GM19372 (cell line): Measurements from ENCODE around the gene THAP6.
A peak's percentile ranks its signal among the peaks of the same experiment; 100 is the strongest.
"Not testable (repeated sequence)": the region's sequence is repeated elsewhere in the genome, so short reads cannot be mapped to it uniquely, and the experiment has no call there.

Experiments
- ATAC-seq: cut with Tn5 transposase; IDR thresholded peaks from one replicate; pipeline ENCODE4 v1.9.1; 2021; ENCODE audit warnings: mild to moderate bottlenecking, low read depth, moderate library complexity; ENCODE audit not compliant: unreplicated experiment

The THAP6 gene

DNA sequence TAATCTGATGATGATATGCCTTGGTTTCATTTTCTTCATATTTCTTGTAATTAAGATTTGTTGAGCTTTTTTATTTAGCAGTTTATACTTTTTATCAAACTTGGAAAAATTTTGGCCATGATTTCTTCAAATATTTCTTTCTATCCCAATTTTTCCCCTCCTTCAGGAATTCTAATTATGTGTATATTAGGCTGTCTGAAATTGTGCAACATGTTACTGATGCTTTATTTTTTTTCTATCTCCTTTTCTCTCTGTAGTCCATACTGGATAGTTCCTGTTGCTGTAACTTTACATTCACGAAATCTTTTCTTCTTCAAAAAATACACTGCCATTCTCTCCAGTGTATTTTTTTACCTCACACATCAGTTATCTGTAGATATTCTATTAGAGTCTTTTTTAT lies 10.8 kb downstream of the THAP6 start:
- no peak for ATAC-seq

DNA sequence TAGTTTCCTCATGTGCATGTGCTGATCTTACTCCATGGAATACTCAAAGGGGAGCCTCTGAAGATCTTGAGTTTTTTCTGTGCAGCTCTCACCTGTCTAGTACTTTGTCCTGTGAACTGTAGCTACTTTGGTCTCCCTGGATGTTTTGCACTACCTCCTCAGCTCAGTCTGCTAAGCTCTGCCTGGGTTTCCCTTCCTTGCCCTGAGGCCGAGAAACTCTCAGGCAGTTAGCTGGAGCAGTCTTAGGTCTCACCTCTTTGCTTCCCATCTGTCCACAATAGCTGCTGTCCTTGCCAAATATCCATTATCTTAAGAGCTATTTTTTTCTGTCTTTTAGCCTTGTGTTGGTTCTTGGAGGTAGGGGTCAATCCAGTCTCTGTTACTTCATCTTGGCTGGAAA lies 11.6 kb downstream of the THAP6 start:
- no peak for ATAC-seq

DNA sequence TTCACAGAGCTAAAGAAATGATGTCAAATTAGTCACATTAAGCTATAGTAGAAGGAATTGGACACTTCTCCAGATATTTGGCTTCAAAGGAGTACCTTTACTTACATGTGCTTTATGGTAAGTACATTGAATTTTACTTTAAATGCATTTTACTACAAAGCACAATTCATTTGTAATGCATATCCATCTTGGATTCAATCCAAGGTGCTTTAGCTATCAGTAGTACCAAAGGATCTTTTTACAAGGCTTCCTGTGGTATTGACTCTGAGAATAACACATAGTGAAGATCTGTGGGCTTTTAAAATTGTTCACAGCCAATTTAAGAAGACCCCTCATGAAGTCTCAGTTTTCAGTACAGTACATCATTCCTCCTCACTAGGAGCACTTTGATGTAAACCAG lies 13.2 kb downstream of the THAP6 start:
- ATAC-seq: no peak

DNA sequence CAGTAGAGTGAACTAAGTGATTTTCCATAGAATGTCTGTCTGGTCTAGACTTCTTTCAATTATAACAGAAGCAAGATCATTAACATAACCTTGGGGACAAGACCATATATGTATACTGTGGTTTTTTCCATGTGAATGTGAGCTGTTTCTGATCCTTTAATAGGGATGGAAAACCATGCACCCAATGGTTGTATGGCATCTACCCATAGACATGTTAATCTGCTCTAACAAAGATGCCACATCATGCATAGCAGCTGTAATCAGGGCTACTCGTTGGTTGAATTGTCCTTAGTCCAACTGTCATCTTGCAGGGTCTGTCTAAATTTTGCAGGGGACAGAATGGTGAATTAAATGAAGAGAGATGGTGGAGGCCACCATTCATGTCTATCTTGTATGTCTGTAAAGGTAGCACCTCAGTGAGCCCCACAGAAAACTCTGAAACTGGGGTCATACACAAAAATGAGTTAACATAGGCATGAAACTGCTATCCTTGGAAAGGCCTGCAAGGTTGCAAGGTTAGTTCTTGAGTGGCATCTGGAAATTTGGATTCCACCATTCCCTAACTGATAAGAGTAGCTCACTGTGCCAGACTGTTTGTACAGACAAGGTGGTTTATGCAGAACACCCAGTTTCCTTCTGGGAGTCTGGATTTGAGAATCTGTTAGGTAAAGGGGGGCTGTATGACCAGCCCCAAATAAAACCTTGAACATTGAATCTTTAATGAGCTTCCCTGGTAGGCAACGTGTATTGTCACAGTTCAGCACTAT lies 16.5 kb downstream of the THAP6 start:
- ATAC-seq: no peak

DNA sequence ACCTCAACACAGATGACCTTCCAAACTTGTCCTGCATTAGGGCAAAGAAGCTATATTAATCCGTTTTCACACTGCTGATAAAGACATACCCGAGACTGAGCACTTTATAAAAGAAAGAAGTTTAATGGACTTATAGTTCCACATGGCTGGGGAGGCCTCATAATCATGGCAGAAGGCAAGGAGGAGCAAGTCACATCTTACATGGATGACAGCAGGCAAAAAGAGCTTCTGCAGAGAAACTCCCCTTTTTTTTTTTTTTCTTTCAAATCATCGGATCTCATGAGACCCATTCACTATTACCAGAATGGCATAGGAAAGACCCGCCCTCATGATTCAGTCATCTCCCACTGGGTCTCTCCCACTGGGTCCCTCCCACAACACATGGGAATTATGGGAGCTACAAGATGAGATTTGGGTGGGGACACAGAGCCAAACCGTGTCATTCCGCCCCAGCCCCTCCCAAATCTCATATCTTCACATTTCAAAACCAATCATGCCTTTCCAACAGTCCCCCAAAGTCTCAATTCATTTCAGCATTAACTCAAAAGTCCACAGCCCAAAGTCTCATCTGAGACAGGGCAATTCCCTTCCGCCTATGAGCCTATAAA lies 17.4 kb downstream of the THAP6 start:
- not testable (repeated sequence) for ATAC-seq

DNA sequence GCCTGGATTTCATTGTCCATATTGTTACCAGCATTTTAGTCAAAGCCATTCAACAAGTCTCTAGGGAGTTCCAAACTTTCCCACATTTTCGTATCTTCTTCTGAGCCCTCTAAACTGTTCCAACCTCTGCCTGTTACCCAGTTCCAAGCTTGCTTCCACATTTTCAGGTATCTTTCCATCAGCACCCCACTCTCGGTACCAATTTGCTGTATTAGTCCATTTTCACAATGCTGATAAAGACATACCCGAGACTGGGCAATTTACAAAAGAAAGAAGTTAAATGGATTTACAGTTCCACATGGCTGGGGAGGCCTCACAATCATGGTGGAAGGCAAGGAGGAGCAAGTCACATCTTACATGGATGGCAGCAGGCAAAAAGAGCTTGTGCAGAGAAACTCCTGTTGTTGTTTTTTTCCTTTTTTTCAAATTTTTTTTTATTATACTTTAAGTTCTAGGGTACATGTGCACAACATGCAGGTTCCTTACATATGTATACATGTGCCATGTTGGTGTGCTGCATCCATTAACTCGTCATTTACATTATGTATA lies 19.1 kb downstream of the THAP6 start:
- ATAC-seq: not testable (repeated sequence)

DNA sequence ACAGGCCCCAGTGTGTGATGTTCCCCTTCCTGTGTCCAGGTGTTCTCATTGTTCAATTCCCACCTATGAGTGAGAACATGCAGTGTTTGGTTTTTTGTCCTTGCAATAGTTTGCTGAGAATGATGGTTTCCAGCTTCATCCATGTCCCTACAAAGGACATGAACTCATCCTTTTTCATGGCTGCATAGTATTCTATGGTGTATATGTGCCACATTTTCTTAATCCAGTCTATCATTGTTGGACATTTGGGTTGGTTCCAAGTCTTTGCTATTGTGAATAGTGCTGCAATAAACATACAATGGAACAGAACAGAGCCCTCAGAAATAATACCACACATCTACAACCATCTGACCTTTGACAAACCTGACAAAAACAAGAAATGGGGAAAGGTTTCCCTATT lies 19.7 kb downstream of the THAP6 start:
- ATAC-seq: not testable (repeated sequence)

DNA sequence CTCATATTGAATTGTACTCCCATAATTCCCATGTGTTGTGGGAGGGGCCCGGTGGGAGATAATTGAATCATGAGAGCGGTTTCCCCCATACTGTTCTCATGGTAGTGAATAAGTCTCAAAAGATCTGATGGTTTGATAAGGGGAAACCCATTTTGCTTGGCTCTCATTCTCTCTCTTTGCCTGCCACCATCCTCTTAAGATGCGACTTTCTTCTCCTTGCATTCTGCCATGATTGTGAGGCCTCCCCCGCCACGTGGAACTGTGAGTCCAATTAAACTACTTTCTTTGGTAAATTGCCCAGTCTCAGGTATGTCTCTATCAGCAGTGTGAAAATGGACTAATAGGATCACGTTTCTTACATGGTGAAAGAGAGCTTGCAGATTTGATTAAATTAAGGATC lies 23.0 kb downstream of the THAP6 start:
- ATAC-seq: not testable (repeated sequence)

DNA sequence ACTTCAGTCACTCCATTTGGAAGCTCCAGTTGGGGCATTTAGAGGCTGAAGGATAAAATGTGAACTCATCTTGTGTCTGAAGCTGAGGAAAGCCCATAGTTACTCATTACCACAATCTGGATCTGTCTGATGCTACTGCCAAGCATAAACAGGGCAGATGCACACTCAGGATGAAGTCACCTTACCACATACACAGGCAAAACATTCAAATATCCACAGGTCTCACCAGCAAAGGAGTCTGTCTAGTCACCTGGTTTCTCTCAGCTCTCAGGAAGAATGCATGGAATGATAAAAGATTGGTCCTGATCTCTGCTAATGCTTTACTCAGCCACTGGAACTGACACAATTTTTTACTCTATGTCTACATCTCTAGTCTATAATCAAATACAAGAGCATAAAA lies 28.6 kb downstream of the THAP6 start:
- no peak for ATAC-seq

DNA sequence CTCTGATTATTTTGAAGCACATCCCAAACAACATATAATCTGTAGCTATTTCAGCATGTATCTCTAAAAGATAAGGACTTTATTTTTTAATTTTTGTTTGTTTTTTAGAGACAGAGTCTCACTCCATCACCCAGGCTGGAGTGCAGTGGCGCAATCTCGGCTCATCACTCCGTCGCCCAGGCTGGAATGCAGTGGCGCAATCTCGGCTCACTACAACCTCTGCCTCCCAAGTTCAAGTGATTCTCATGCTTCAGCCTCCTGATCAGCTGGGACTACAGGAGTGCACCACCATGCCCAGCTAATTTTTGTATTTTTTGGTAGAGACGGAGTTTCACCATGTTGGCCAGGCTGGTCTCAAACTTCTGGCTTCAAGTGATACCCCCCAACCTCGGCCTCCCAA lies 29.9 kb downstream of the THAP6 start:
- not testable (repeated sequence) for ATAC-seq

DNA sequence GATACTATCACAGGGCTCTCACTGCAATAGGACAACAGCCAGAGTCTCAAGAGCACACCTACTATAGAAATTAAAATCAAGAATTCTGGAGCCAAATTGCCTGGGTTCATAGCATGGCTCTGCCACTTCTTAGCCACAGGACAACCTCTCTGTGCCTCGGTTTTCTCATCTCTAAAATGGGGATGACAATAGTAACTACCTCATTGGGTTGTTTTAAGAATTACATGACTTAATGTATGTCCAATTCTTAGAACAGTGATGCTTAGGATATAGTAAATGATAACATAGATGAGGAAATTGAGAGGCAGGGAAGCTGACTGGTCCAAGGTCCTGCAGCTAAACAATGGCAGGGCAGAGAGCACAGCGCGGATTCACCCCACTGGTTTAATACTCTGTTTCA lies 30.6 kb downstream of the THAP6 start:
- ATAC-seq: no peak

DNA sequence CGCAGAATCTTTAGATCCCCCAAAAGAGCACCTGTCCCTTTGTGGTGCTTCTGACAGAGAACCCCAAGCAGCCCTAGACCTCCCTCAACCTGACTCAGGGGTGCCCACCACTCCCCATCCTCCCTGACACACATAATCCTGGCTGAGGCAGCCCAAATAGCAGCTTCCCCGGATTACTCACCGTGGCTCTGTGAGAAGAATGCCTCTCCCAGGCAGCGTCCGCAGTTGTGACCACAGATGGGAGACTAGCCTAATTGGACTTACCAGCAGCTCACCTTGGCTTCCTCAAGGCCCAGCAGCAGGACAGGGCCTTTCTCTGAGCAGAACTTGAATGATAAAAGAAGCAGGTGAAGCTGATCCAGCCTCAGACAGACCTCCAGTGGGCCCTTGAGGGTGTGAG lies 31.3 kb downstream of the THAP6 start:
- no peak for ATAC-seq

DNA sequence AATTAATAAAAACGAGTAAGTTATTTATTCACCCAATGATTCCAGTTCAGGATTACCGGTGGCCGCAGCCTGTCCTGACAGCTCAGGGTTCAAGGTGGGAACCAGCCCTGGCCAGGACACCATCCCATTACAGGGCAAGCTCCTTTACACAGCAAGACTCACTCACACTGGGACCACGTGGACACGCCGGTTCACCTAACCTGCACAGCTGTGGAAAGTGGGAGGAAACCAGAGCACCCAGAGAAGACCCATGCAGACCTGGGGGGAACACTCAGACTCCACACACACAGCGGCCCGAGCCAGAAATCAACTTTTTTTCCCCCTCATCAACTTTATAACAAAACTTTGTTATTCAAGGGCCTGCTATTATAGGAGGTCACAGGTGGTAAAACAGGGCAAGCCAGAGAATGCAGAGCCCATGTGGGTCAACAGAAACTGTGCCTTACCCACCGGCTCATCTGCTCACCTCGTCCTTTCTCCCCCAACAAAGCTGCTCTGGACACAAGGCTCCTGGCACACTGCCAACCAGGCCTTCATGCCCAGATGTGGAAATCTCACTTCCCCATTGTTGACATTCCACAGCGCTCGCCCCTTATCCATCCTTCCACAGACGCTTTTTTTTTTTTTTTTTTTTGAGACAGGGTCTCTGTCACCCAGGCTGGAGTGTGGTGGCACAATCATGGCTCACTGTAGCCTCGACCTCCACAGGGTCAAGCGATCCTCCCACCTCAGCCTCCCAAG lies 33.5 kb downstream of the THAP6 start:
- ATAC-seq: no peak

DNA sequence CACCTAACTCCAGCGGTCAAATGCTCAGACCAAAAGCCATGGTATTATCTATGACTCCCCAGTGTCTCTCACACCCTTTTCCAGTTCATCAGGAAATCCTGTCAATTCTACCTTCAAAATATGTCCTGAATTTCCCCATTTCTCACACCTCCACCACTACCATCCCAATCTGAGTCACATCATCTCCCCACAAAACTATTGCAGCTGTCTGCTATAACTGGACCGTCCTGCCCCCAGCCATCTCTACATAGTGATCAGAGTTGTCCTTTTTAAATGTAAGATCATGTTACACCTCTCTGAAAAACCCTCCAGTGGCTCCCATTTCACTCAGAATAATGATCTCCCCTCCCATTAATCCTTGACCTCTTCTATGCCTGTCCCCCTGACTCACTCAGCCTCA lies 34.7 kb downstream of the THAP6 start:
- no peak for ATAC-seq

DNA sequence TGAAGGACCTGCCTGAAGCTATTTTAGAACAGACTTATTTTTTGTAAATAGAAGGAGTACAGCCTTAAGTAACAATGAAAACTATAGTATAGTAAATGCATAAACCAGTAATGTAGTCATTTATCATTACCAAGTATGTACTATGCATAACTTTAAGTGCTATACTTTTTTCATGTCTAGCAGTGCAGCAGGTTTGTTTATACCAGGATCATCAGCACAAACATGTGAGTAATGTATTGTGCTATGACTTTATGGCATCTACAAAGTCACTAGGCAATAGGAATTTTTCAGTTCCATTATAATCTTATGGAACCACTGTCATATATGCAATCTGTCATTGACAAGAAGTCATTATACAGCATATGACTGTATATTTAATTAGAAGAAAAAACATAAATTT lies 38.2 kb downstream of the THAP6 start:
- no peak for ATAC-seq

DNA sequence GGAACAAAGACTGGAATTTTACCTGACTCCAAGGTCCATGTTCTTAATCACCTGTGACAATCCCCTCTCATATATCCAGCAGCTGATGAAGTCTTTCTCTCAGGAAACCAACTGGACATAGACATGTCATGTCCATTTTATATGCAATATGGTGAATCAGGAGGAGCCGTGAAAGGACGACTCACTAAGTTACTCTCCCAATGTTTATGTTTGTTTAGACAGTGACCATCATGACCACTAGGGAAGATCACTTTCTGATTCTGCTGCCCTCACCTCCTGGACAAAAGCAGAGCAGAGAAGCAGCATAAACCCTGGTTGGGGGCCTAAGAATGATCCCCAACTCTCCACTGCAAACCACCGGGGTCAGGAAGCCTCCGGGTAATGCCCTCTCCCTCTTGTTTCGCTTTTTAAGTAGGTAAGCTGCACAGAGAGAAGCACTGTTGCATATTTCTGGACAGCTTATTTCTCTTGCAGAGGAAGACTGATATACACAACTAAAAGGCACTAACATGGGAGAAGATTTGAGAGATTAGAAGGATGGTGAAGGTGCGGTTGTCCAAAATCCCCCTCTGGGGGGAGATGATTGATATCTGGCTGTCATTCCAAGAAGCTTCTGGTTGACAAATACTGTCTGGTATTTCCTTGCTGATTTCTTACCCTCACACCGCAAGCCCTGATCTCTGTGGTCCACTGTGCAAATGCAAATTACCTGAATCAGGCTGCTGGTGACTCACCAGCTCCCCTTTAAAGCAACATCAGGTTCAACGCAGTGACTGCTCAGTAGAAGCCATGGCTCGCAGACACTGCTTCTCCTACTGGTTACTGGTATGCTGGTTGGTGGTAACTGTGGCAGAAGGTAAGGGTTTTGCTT lies 41.3 kb downstream of the THAP6 start, which contains the start of gene ODAPH:
ODAPH (plus strand) TSS at position 773 of the 871 bp plus-strand sequence; CDS start at position 790, 17 bp downstream.
- peak; percentile 71 for ATAC-seq

DNA sequence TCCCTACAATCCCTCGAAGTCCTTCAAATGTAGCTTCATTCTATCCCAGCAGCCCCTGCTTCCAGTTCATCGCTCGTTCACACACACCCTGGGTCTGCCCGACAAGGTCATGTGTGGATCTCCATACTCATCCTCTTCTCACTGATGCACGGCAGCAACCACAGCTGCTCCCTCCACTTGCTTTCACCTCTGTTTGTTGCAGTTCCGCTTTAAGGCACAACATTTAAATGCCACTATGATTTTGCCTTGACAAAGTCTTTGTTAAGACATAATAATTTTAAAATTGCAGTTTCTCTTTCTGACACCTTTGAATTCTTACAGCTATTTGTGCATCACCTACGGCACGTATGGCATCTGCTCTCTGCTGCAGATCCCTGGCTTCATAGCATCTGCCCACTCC lies 43.4 kb downstream of the THAP6 start:
- ATAC-seq: no peak

DNA sequence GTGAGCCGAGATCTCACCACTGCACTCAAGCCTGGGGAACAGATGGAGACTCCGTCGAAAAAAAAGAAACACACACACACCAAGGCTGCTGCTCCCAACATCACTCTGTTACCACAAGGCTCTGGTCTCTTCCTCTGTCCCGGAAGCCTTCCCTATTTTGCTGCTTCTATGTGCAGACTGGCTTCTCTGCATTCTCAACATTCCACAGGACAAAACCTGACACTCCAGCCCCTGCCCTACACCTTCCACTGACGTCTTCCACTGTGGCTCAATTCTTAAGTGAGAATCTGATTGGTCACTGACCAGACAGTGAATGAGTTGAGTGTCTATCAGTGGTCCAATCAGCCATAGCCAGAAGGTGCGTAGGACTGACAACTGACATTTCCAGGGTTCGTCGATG lies 47.5 kb downstream of the THAP6 start:
- no peak for ATAC-seq

DNA sequence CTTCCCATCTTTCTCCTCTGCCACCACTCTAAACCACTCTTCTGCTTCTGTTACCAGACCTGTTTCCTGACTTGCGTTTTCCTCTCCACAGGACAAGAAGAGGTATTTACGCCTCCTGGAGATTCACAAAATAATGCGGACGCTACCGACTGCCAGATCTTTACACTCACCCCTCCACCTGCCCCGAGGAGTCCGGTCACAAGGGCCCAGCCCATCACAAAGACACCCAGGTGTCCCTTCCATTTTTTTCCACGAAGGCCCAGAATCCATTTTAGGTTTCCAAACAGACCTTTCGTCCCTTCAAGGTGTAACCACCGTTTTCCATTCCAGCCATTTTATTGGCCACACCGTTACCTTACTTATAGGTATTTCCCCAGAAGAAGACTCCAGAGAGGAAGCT lies 49.8 kb downstream of the THAP6 start:
- no peak for ATAC-seq

DNA sequence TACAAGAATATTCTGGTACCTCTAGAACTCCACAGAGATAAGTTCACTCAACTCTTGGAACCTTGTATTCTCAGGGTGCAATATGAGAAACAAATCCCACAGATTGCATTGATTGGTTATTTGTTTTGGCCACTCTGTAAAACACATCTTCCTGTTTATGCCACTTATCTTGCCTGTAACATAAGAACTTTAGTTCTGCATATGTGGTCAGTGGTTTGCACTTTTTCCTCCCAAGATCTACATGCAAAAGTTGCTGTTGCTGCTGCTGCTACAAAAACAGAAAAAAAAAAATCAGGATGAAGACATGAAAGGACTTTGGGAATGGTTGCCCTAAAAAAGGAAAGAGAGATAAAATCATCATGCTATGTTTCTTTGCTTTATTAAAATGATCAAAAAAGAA lies 51.2 kb downstream of the THAP6 start:
- ATAC-seq: no peak
